ENCODE results near the gene SYF2.

GRCh38 chr1:25197235-25197975 is 34.9 kb downstream of the SYF2 start:
- TF ChIP-seq CTCF (IDR thresholded peaks at IDR 0.05) (no peak), POLR2AphosphoS5 (IDR thresholded peaks at IDR 0.05) (no peak)
